Lung (tissue), 12 donors: ENCODE data around the gene CDC42BPB. TPM values are rescaled to one million over a fixed set of nuclear protein-coding genes. Genes with fewer than 3 reads are reported as not detected.

Source experiments
- ATAC-seq: fragments of 200-7000 bp; cut with Tn5 transposase; one replicate; pipeline ENCODE4 v1.9.1; 2020; ENCODE audit warnings: moderate number of reproducible peaks; ENCODE audit not compliant: insufficient read depth, low FRiP score
- DNase-seq, 3 donors: peaks; one replicate each; pipeline ENCODE4 v3.0.0-alpha.2; 2013 to 2017
- H3K27ac ChIP-seq, 2 donors: one replicate each; pipeline ENCODE4 v1.5.1; 2013; ENCODE audit warnings: mild to moderate bottlenecking in 2 of 2, moderate library complexity in 2 of 2, control low read depth in 1 of 2, inconsistent platforms in 1 of 2, low read depth in 1 of 2, low read length in 1 of 2
- H3K27me3 ChIP-seq, 3 donors: one replicate each; pipeline ENCODE4 v1.5.1; 2013; ENCODE audit warnings: low read length in 2 of 3; ENCODE audit not compliant: control insufficient read depth in 3 of 3, insufficient read depth in 3 of 3
- H3K36me3 ChIP-seq, 4 donors: one replicate each; pipeline ENCODE4 v1.5.1; 2013; ENCODE audit warnings: low read length in 4 of 4, mild to moderate bottlenecking in 1 of 4, moderate library complexity in 1 of 4; ENCODE audit not compliant: control insufficient read depth in 4 of 4, insufficient read depth in 4 of 4
- H3K4me1 ChIP-seq, 5 donors: one replicate each; pipeline ENCODE4 v1.5.1; 2013; ENCODE audit warnings: low read length in 5 of 5, mild to moderate bottlenecking in 2 of 5, moderate library complexity in 1 of 5; ENCODE audit not compliant: control insufficient read depth in 5 of 5, insufficient read depth in 5 of 5
- H3K4me3 ChIP-seq: one replicate; pipeline ENCODE4 v1.5.1; 2013; ENCODE audit warnings: mild to moderate bottlenecking, control low read depth, moderate library complexity
- H3K9ac ChIP-seq, 2 donors: one replicate each; pipeline ENCODE4 v1.5.1; 2013; ENCODE audit warnings: low read length in 2 of 2, control low read depth in 1 of 2; ENCODE audit not compliant: insufficient read depth in 1 of 2
- H3K9me3 ChIP-seq, 4 donors: one replicate each; pipeline ENCODE4 v1.5.1; 2013; ENCODE audit warnings: low read length in 3 of 4, mild to moderate bottlenecking in 1 of 4, moderate library complexity in 1 of 4; ENCODE audit not compliant: control insufficient read depth in 4 of 4, insufficient read depth in 3 of 4
- WGBS, 2 donors: extraction: QIAGEN DNeasy Blood & Tissue Kit; methylation state at CpG; one replicate each; pipeline ENCODE4 v1.1.7; 2013; 5-methylcytosine and 5-hydroxymethylcytosine counted together
- polyA plus RNA-seq, 2 donors: library from polyadenylated mRNA; stranded (reverse); fragments of 200-250 nt; gene quantifications; one replicate each; pipeline ENCODE4 v1.2.1, GENCODE V29; 2013
- total RNA-seq, 2 donors: library from RNA; depleted of rRNA in 1 of 2; stranded (reverse); fragments of >200 nt in 1 of 2; gene quantifications; one replicate each; pipeline ENCODE4 v1.2.1, GENCODE V29; 2014 to 2021
- TF ChIP-seq, protein P1 (sequence below): IDR thresholded peaks from 2 replicates; pipeline ENCODE4 v1.5.1; 2012; ENCODE audit warnings: mild to moderate bottlenecking; ENCODE audit errors: control extremely low read depth, extremely low read depth
- donor health status: control.
- donor health status: control.
- donor health status: Bipolar disorder and iron deficiency.
- donor health status: healthy.
- donor health status: DM: yes; HTN: yes; CAD: no.

CDC42BPB gene
- total and polyA plus RNA-seq, 4 donors: 39.3 to 97.9 (median 66.6) TPM

DNA sequence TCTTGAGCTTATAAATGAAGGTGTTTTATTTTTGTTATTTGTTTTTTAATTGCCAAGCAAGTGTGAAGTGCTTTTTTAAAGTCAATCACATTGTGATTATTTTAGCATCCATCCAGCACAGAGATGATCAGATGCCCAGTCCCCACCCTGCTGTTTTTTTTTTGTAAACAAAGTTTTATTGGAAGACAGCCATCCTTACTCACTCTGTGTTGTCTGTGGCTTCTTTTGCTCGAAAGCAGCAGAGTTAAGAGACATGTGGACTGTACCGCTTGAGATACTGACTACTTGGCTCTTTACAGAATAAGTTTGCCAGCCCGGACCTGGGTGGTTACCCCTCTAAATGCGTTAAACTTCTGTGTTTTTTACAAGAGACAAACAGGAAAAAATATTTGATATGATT lies 165.8 kb downstream of the CDC42BPB start:
- Histone ChIP-seq H3K4me3 (no peak overlapping the region), H3K9me3 (no peaks in the 10 kb centered on the region), H3K27ac (no peak overlapping the region), H3K27me3 (no peaks in the 10 kb centered on the region), H3K36me3 (peaks cover 0 to 13% (median 8%) of the 10 kb centered on the region in 4 donors), H3K9ac (no peak overlapping the region), H3K4me1 (peaks cover 0 to 18% (median 0%) of the 10 kb centered on the region in 5 donors)
- DNase-seq (peak in 2 of 3 donors; percentile 57 to 65), ATAC-seq (no peak)
- TF ChIP-seq, protein P1, sequence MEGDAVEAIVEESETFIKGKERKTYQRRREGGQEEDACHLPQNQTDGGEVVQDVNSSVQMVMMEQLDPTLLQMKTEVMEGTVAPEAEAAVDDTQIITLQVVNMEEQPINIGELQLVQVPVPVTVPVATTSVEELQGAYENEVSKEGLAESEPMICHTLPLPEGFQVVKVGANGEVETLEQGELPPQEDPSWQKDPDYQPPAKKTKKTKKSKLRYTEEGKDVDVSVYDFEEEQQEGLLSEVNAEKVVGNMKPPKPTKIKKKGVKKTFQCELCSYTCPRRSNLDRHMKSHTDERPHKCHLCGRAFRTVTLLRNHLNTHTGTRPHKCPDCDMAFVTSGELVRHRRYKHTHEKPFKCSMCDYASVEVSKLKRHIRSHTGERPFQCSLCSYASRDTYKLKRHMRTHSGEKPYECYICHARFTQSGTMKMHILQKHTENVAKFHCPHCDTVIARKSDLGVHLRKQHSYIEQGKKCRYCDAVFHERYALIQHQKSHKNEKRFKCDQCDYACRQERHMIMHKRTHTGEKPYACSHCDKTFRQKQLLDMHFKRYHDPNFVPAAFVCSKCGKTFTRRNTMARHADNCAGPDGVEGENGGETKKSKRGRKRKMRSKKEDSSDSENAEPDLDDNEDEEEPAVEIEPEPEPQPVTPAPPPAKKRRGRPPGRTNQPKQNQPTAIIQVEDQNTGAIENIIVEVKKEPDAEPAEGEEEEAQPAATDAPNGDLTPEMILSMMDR: no peak
- WGBS, 2 donors: 81 to 84% methylated on average over 4 of the region's 4 CpGs

DNA sequence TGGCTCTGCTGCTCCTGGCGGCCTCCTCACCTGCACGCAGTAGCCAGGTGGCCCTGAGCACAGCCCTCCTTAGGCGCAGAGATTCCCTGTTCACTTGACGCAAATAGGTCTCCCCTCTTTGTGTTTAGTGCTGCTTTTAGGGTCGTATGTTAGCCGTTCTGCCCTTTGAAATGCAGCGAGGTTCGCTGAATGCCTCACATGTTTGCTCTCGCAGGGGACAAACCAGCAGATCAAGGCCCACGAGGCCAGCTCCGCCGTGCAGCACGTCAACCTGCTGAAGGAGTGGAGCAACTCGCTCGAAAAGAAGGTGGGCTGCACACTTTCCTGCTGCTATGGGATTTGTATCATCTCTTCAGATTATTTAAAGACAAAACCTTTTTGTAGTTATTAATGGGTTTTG lies 166.2 kb downstream of the CDC42BPB start:
- no peak for DNase-seq
- Histone ChIP-seq H3K9ac (no peak overlapping the region), H3K9me3 (no peaks in the 10 kb centered on the region), H3K4me1 (peaks cover 0 to 18% (median 0%) of the 10 kb centered on the region in 5 donors), H3K4me3 (no peak overlapping the region), H3K36me3 (peaks cover 0 to 17% (median 8%) of the 10 kb centered on the region in 4 donors), H3K27me3 (no peaks in the 10 kb centered on the region), H3K27ac (no peak overlapping the region)
- 92 to 93% methylated on average over 14 to 15 of the region's 15 CpGs for WGBS, 2 donors
- TF ChIP-seq, protein P1: no peak
- no peak for ATAC-seq

DNA sequence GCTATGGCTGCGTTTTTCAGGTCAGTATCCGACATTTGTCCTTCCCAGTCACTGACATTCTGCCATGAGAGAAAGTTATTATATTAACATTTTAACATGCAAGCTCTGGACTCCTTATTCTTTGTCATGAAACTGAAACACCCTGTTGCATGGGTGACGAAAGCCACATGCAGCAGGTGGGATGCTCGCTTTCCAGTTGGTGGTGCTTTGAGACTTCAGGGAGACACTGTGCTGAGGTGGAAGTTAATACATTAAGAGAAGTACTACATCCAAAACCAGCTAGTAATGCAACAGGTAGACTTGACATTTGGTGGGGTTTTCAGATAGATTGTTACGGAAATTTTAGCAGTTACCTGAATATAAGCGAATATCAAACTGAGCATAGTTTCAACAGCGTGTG lies 167.7 kb downstream of the CDC42BPB start:
- no peaks in the 10 kb centered on the region for H3K27me3 ChIP-seq
- no peak for ATAC-seq
- no peak for DNase-seq

More for the DNA sequence above, 167.7 kb downstream of the CDC42BPB start:
- H3K9me3 ChIP-seq: no peaks in the 10 kb centered on the region
- WGBS, 2 donors: 98 to 99% methylated on average over 7 of the region's 7 CpGs
- peaks cover 0 to 25% (median 9%) of the 10 kb centered on the region in 4 donors for H3K36me3 ChIP-seq
- H3K9ac ChIP-seq: no peak overlapping the region
- H3K27ac ChIP-seq: no peak overlapping the region
- TF ChIP-seq, protein P1: no peak
- H3K4me1 ChIP-seq: peaks cover 0 to 18% (median 0%) of the 10 kb centered on the region in 5 donors
- H3K4me3 ChIP-seq: no peak overlapping the region
